HG03097 (cell line): ENCODE measurements around the gene NRTN.

Experiments
- ATAC-seq: cut with Tn5 transposase; IDR thresholded peaks from one replicate; pipeline ENCODE4 v1.9.1; 2021; ENCODE audit not compliant: unreplicated experiment, low FRiP score

NRTN gene

DNA sequence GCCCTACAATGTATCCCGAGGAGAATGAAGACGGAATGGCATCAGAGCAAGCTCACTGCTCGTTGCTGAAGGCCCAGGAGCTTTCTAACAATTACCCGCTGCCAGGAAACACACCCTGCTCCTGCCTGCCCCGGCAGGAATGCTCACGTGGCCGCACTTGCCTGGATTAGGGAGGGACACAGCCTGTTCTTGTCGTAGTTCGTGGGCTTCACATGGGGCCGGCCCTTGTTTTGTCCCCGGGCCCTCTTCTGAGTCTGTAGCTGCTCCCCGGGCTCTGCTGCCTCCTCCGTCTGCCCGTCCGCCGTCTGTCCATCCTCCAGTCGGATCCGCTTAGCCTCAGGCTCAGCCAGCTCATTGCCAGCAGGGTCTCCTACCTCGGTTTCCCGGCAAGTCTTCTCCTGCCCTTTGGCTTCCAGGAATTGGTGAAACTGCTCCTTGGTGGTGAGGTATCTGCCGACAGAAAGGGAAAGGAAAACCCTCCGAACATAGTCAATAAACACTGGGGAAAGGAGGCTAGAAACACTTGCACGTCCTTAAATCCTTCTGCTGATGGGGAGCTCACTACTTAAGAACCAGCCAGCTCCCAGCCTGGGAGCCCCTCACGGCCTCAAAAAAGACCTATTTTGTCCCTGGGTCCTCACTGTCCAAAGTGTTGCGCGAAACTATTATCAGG lies 14.8 kb upstream of the NRTN start:
- no peak for ATAC-seq

DNA sequence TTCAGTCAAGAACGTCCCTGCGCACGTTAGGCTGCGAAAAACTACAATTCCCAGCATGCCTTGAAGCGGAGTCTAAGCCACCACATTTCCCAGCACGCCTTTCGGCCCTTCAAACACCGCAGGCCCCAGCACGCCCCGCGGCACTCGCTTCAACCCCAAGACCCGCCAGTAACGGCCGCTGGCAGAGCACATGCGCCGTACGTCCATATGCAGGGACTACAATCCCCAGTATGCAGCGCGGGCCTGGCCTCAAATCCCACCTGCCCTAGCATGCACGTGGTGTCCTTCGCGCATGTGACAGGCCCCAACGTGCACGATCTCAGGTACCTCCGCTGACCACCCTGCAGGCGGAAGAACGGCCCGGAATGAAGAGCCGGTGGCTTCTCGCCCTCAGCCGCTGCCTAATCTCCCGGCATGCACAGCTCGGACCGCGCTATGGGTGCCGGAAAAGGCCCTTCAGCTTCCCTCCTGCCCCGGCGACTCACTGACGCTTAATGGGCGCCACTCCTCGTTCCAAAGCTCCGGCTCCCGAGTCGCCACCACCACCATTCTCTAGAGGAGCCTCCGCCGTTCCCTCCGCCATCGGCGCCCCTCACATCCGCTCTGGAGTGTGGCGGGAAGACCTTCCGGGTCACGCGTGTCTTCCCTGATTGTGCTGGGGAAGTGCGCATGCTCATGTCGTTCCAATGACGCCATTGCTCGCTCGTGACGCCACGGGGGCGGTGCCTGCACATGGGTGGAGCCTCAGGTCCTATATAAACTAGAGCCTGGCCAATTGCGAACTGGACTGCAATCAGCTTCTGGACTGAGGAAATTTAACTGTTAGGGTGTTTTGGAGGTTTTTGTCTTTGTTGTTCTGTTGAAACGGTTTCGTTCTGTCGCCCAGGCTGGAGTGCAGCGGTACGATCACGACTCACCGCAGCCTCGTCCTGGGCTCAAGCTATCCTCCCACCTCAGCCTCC lies 14.0 kb upstream of the NRTN start, which contains the start of gene DUS3L:
DUS3L (minus strand) TSS at position 605 of the 962 bp plus-strand sequence; CDS start at position 583, 22 bp downstream.
- peak; percentile 90 for ATAC-seq

DNA sequence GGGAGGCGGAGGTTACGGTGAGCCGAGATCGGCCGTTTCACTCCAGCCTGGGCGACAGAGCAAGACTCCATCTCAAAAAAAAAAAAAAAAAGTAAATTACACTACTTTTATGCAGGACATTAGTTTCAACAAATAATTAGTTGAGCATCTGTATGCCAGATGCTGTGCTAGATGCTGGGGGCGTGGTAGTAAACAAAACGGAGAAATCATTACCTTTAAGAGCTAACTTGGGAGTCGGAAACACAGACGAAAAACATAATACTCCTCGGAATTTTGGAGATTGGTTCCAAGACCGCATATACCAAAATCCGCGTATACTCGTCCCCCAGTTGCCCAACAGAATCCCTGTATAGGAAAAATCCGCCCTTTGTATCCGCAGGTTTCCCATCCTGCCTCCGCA lies 12.6 kb upstream of the NRTN start:
- ATAC-seq = no peak

DNA sequence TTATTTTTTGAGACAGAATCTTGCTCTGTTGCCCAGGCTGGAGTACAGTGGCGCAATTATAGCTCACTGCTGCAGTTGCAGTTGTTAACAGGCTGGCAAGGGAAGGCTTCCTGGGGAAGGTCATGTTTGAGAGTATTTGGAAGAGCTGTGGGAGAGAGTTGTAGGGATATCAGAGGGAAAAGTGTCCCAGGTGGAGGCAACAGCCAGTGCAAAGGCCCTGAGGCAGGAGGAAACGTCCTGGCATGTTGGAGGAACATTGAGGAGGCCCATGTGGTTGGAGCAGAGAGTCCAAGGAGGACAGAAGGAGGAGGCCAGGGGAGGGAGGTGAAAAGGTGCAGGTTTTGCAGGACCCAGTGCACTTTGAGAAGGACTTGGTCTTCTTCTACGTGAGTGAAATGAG lies 11.7 kb upstream of the NRTN start:
- ATAC-seq = no peak

DNA sequence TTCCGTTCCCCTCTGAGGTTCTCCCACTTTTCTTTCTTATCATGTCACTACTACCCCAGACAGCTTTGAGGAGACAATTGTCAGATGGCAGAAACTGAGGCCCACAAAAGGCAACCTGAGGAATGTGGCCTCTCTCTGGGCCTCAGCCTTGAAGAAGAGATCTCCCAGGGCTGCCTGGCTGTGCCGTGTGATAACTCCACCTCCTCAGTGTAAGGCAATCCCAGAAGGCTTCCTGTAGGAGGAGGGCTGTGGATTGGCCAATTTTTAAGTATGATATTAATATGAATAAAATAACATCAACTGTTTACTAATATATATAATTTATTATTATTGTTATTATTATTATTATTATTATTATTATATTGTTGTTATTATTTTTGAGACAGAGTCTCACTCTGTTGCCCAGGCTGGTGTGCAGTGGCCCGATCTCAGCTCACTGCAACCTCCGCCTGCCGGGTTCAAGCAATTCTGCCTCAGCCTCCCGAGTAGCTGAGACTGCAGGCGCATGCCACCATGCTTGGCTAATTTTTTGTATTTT lies 9.4 kb upstream of the NRTN start:
- no peak for ATAC-seq

DNA sequence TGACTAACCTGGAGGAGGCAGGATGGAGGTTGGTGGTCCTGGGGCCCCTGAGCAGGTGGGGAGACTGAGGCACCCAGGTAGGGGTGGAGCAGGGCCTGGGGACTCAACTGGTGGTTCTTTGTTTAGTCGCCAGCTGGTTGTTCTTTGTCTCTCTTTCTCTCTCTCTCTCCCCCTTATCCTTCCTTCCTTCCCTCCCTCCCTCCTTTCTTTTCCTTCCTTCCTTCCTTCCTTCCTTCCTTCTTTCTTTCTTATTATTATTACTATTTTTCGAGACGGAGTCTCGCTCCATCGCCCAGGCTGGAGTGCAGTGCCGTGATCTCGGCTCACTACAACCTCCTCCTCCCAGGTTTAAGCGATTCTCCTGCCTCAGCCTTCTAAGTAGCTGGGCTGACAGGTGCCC lies 6.6 kb upstream of the NRTN start:
- no peak for ATAC-seq

DNA sequence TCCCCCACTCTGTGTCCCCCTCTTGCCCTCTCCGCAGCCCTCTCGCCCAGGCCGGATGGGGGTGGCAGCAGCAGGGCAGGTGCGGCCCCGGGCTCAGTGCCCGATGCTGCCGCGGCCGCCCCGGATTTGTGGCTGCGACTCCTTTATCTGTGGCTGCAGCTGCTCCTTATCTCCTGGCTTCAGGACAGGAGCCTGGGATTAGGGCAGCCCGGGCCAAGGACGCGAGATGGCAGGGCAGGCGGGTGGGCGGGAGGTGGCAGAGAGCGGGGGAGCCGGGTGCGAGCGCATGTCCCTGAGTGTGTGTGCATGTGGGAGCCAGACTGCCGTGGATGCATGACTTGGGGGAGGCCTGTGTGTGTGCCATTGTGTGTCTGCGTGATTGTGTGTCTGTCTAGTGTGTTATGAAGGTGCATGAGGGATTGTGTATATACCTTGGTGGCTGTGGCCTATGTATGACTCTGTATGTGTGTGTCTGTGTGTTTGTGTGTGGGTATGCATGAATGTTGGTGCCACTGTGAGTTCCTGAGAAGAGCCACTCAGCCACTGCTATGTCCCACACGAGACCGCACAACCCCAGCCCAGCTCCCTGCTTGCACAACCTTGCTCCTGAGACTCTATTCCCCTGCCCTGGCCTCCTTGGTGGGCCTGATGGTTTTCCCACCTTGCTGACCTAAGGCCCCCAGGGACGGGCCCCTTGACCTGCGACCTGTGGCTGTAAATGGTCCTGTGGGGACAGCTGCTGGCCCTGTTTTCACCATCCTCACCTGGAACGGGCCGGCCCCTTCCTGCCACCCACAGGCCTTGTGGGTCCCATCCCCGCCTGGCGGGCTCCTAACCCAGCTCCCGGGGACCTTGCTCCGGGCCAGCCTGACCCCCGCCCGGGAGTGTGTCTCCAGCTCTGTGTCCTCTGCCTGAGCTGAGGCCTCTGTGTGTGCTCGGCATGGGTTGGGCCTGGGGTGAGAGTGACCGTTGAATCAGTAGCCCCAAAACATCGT lies 5.3 kb upstream of the NRTN start:
- ATAC-seq = no peak

DNA sequence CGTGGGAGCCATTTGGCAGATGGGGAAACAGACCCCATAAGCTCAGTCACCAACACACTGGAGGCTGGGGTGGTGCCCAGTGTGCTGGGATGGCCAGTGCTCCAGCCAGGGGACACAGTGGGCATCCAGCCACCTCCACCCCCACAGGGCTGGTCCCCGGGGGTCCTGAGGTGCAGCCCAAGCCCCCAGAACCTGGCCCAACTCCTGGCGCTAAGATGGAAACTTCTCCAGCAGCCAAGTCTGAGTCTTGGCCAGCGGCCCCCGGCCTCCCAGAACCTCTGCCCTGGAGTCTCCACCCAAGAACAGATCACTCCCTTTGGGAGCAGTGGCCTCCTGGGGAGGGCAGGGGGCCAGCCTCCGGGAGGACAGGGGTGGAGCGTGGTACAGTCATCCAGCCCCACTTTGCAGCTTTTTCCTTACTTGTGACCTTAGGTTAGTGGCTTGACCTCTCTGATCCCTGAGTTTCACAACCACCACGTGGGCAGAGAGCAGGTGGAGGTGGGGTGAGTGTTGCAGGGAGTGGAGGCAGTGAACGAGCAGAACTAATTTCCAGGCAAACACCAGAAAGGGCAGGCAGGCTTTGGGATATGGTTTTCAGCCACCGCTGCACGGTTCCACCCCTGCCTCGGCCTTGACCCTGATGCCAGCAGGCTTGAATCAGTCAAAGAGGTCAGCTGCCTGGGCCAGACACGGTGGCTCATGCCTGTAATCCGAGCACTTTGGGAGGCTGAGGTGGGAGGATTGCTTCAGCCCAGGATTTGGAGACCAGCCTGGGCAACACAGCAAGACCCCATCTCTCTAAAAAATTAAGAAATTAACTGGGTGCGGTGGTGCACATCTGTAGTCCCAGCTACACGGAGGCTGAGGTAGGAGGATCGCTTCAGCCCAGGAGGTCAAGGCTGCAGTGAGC lies 4.3 kb upstream of the NRTN start:
- ATAC-seq = no peak

DNA sequence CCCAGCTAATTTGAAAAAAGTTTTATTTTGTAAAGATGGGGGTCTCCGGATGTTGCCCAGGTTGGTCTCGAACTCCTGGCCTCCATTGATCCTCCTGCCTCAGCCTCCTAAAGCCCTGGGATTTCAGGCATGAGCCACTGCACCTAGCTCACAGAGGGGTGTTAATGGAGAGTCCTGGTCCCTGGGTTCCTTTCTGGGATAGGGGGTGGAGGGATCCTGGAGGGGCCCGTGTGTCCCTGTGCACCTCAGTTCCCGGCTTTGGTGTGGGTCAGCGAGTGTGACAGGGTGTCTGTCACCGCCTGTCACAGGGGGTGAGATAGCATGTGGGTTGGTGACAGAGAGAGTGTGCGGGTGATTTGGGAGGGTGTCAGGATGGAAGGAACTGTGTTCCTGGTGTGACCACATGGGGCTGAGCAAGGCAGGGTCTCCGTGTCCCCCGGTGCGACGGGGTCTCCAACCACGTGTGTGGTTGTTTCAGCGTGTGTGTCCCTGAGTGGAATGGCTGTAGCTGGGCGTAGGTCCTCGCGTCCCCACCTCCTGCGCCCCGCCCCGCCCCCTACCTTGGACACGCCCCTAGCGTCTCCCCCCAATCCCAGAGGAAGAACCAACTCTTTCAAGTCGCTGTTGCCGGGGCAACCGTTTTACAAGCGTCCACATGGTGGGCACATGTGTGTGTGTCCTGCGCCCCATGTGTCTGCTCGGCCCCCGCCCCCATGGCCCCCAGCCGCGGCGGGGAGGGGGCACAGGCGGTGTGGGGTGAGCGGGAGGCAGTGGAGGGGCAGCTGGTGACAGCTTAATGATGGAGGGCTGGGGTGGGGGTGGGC lies 2.9 kb upstream of the NRTN start:
- no peak for ATAC-seq

DNA sequence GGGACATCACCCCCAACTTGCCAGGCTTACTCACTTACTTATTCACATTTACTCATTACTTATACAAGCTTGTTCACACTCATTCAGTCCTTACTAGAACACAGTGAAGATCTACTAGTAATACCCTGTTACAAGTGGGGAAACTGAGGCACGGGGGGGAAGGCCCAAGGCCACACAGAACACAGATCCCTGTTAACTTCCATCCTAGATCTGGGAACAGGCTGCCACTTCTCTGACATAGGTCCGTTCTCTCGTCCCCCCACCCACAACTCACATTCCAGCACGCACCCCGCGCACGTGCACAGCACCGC lies 1.5 kb upstream of the NRTN start:
- no peak for ATAC-seq

DNA sequence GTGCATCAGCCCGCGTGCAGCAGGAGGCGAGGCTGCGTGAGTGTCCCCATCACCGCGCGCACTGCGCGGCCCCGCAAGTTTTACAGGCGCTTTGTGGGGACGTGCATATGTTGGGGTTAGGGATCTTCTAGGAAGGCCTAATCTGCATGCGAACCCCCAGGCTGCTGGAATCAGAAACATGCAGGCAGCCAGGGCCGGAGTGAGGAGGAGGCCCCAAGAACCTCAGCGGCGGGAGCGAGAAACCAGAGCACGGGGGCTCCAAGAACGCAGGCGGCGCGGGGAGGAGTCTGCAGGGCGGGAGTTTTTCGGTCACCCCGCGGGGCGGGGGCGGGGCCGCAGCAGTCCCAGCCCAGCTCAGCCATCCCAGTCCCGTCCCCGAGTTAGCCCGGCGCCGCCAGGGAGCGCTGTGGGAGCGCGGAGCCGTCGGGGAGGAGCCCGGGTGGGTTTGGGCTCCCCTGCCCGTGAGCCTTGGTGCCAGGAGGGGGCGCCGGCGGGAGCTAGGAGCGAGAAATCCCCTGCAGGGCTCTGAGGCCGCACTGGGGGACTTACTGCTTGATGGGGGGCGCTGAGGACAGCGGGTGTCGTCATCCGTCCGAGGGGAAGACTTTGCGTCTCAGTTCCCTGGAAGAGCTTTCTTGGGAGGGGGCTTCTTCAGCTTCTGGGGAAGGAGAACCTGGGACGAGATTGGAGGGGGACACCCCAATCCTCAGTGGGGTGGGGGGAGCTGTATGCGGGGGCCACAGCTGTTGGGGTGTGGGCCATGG lies 933 bp upstream of the NRTN start:
- no peak for ATAC-seq

DNA sequence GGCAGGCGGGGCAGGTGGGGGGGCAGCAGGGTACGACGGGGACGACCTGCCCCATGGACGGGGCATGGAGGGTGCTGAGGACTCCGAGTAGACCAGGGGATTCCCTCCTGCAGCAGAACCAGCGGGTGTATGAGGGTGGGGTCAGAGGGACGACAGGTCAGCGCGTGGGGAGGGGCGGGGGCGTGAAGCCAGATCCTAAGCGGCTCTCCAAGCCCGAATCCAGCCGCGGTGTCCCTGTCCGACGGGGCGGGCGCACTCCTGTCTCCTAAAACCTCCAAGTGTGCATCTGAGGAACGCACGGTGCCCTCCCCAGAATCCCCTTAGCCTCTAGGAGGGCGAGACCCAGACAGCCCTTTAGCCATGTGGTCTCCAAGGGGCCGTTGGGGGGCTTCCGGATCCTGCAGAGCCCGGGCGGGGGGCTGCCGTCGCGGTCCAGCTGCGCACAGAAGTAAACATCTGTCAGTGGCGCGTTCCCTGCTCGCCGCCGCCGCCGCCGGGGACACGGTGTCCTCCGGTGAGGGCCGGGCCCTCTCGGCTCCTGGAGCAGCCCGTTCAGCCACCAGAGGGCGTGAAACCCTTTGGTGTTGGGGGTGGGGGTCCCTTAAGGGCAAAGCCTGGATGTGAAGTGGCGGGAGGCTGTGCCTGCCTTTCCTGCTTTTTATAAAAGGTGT lies 730 bp downstream of the NRTN start:
- ATAC-seq = no peak

DNA sequence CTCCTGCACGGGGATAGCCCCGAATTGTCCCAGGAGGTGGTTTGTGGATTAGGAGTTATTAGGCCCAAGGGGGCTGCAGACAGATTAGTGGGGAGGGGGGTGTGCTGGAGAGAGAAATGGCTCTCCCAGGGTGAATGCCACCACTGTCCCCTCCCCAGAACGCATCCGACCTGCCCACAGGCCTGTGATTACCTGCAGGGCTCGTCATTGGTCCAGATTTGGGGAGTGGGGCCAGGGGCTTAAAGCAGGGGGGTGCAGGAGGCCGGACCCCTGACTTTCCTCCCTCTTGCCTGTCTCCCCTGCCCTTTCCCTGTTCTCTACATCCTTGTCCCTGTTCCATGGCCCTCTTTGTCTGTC lies 1.2 kb downstream of the NRTN start:
- no peak for ATAC-seq

DNA sequence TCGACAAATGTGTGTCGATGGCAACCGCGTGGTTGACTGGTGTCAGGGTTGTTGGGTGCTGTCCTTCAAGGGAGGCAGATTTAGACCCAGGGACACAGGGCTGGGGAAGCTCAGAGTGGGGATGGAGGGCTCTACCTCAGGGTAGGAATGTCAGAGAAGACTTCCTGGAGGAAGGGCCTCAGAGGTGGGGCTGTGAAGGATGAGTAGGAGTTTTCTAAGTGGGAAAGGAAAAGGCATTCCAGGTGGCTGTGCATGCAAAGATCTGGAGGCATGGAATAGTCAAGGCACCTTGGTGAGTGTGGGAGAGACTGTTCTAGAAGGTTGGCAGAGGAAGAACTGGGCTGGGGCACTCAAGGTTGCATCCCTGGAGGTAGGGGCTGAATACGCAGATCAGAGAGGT lies 2.0 kb downstream of the NRTN start:
- no peak for ATAC-seq

DNA sequence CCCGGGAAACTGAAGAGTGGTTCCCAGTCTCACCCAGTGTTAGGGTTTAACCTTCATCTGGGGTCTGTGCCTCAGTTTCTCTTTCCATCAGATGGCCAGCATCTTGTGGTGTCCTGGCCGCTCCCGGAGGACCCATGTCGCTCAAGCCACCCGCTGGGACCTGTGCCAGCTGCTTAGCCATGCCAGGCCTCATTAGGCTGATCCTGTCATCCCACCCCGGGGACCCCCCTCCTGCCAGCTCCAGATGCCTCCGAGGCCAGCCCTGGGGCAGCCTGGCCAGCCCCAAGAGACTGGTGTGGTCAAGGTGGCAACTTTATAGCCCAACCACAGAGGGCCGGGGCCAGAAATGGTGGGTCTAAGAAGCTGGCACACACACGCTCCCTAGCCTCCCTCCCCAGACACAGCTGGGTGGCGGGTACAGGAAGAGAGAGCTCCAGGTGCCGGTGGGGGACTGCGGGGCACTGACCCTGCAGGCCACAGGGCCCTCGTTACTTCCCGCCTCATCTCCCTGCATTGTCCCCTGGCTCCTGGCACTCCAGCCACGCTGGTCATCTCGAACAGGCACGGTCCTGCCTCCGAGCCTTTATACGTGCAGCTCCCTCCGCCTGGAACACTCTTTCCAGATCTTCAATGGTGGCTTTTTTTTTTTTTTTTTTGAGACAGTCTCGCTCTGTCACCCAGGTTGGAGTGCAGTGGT lies 3.4 kb downstream of the NRTN start:
- ATAC-seq = no peak

DNA sequence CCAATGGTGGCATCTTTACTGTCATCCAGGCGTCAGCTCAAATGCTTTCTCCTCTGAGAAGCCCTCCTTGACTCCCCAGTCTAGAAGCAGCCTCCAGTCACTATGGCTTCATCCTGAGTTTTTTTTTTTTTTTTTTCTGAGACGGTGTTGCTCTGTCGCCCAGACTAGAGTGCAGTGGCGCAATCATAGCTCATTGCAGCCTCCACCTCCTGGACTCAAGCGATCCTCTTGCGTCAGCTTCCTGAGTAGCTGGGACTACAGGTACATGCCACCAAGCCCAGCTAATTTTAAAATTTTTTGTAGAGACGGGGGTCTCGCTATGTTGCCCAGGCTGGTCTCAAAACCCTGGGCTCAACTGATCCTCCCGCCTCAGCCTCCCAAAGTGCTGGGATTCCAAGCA lies 4.2 kb downstream of the NRTN start:
- no peak for ATAC-seq

DNA sequence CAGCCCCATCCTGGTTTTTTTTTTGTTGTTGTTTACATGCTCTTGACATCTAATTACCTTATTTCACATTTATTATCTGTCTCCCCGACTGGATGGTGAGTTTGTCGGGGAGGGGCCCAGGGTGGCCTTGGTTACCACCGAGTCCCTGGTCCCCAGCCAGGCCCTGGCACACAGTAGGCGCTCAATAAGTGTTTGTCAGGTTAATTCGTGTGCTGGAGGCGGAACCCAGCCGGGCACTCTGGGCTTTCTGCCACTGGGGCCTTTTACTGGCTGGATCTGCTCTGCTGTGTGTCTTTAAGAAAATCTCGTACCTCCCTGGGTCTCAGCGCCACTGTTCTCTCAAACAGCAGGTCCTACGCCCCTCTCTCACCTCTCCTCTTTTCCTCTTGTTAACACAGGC lies 4.6 kb downstream of the NRTN start:
- ATAC-seq = no peak
